Measurements from ENCODE around the gene PIGZ.

DNA sequence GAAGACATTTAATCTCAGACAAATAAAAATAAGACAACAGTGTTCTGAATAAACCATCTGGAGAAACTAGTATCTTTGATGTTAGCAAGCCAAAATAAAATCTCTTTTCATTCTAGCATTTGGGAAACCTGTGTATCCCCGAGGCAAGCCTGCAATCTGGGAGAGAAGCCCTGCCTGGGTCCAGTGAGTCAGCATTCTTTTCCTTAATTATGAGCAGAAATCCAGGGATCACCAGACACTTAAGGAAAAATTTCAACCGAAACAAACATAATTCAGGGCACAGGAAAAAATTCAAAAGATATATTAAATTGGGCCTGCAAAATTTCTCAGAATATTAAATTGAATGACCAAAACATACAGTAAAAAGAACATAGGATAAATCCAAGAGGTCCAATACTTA is 30.5 kb downstream of the PIGZ start:
- TF ChIP-seq, protein P1, sequence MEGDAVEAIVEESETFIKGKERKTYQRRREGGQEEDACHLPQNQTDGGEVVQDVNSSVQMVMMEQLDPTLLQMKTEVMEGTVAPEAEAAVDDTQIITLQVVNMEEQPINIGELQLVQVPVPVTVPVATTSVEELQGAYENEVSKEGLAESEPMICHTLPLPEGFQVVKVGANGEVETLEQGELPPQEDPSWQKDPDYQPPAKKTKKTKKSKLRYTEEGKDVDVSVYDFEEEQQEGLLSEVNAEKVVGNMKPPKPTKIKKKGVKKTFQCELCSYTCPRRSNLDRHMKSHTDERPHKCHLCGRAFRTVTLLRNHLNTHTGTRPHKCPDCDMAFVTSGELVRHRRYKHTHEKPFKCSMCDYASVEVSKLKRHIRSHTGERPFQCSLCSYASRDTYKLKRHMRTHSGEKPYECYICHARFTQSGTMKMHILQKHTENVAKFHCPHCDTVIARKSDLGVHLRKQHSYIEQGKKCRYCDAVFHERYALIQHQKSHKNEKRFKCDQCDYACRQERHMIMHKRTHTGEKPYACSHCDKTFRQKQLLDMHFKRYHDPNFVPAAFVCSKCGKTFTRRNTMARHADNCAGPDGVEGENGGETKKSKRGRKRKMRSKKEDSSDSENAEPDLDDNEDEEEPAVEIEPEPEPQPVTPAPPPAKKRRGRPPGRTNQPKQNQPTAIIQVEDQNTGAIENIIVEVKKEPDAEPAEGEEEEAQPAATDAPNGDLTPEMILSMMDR (IDR thresholded peaks at IDR 0.05): no peak
- no peak for TF ChIP-seq POLR2A (IDR thresholded peaks at IDR 0.05)

Measured in uterus (tissue), 2 donors.